WTC11 (cell line): Measurements from ENCODE around the gene MAP4K3. TPM values are rescaled to one million over a fixed set of nuclear protein-coding genes. Genes with fewer than 3 reads are reported as not detected.

ENCODE experiments used
- ATAC-seq: fragments of 200-7000 bp; cut with Tn5 transposase; 2 replicates; pipeline ENCODE4 v1.10.0; 2021; ENCODE audit warnings: mild to moderate bottlenecking, moderate library complexity
- CTCF ChIA-PET: fragments of 300-600 bp; sonication (Branson Sonifier 250); formaldehyde crosslinking; loops from one replicate; lab custom pipeline; 2021; ENCODE audit warnings: antibody characterized with exemption; lab: Charles Lee
- POLR2A ChIA-PET: fragments of 350-600 bp; sonication (Branson Sonifier 250); formaldehyde crosslinking; loops from one replicate; lab custom pipeline; 2021; ENCODE audit warnings: antibody characterized with exemption; lab: Charles Lee
- DNase-seq: peaks from one replicate; pipeline ENCODE4 v3.0.0; 2021; ENCODE audit warnings: low spot score
- H3K27ac Mint-ChIP-seq: 2 replicates; pipeline ENCODE4 v1.8.0; 2021; ENCODE audit warnings: mixed read lengths
- H3K27me3 Mint-ChIP-seq: 2 replicates; pipeline ENCODE4 v1.8.0; 2021; ENCODE audit warnings: low read depth, mild to moderate bottlenecking, moderate library complexity, mixed read lengths
- H3K36me3 Mint-ChIP-seq: 2 replicates; pipeline ENCODE4 v1.8.0; 2021; ENCODE audit warnings: mixed read lengths
- H3K4me1 Mint-ChIP-seq: 2 replicates; pipeline ENCODE4 v1.8.0; 2022; ENCODE audit warnings: mixed read lengths
- H3K4me3 Mint-ChIP-seq: 2 replicates; pipeline ENCODE4 v1.8.0; 2021; ENCODE audit warnings: mild to moderate bottlenecking, moderate library complexity, mixed read lengths
- H3K9me3 Mint-ChIP-seq: 2 replicates; pipeline ENCODE4 v1.8.0; 2021; ENCODE audit warnings: mixed read lengths
- ATF3 ChIP-seq: sonication (generic); formaldehyde crosslinking; conservative IDR thresholded peaks from 2 replicates; pipeline ENCODE4 v1.8.1; 2022; ENCODE audit warnings: mild to moderate bottlenecking, missing genetic modification reagents
- ATF6 ChIP-seq: sonication (generic); formaldehyde crosslinking; IDR thresholded peaks from 2 replicates; pipeline ENCODE4 v1.8.1; 2023; ENCODE audit warnings: mild to moderate bottlenecking, missing genetic modification reagents
- CREB1 ChIP-seq: sonication (generic); formaldehyde crosslinking; IDR thresholded peaks from 2 replicates; pipeline ENCODE4 v1.8.0; 2023; ENCODE audit warnings: mild to moderate bottlenecking, missing genetic modification reagents
- CREM ChIP-seq: sonication (generic); formaldehyde crosslinking; IDR thresholded peaks from 2 replicates; pipeline ENCODE4 v1.8.1; 2022; ENCODE audit warnings: mild to moderate bottlenecking, missing genetic modification reagents, moderate library complexity
- EMX1 ChIP-seq: fragments of 250-450 bp; sonication (Bioruptor Pico); IDR thresholded peaks from 2 replicates; pipeline ENCODE4 v1.8.0; 2021; ENCODE audit warnings: mild to moderate bottlenecking
- ESRRA ChIP-seq: sonication (generic); formaldehyde crosslinking; IDR thresholded peaks from 2 replicates; pipeline ENCODE4 v1.8.1; 2022; ENCODE audit warnings: mild to moderate bottlenecking, missing genetic modification reagents, borderline replicate concordance
- ETV6 ChIP-seq: sonication (generic); formaldehyde crosslinking; IDR thresholded peaks from 2 replicates; pipeline ENCODE4 v1.8.1; 2022; ENCODE audit warnings: mild to moderate bottlenecking, missing genetic modification reagents
- FOXK1 ChIP-seq: sonication (generic); formaldehyde crosslinking; IDR thresholded peaks from 2 replicates; pipeline ENCODE4 v1.8.0; 2022; ENCODE audit warnings: mild to moderate bottlenecking, moderate library complexity, missing genetic modification reagents
- GTF2I ChIP-seq: fragments of 250-450 bp; sonication (Bioruptor Pico); conservative IDR thresholded peaks from 2 replicates; pipeline ENCODE4 v1.4.0; 2021; ENCODE audit warnings: mild to moderate bottlenecking
- KAT7 ChIP-seq: sonication (generic); formaldehyde crosslinking; IDR thresholded peaks from 2 replicates; pipeline ENCODE4 v1.8.1; 2023; ENCODE audit warnings: missing genetic modification reagents, mild to moderate bottlenecking, borderline replicate concordance
- MLX ChIP-seq: sonication (generic); formaldehyde crosslinking; IDR thresholded peaks from 2 replicates; pipeline ENCODE4 v1.8.1; 2023; ENCODE audit warnings: mild to moderate bottlenecking, missing genetic modification reagents, moderate library complexity
- MXD4 ChIP-seq: fragments of 250-450 bp; sonication (Bioruptor Pico); IDR thresholded peaks from 2 replicates; pipeline ENCODE4 v1.8.0; 2021; ENCODE audit warnings: mild to moderate bottlenecking, moderate library complexity, borderline replicate concordance
- NFE2L1 ChIP-seq: sonication (generic); formaldehyde crosslinking; IDR thresholded peaks from 2 replicates; pipeline ENCODE4 v1.8.1; 2023; ENCODE audit warnings: missing genetic modification reagents
- NR3C1 ChIP-seq: sonication (generic); formaldehyde crosslinking; conservative IDR thresholded peaks from 2 replicates; pipeline ENCODE4 v1.8.1; 2023; ENCODE audit warnings: low read depth, mild to moderate bottlenecking, missing genetic modification reagents
- RELA ChIP-seq: sonication (generic); formaldehyde crosslinking; IDR thresholded peaks from 2 replicates; pipeline ENCODE4 v1.8.1; 2022; ENCODE audit warnings: missing genetic modification reagents, mild to moderate bottlenecking, borderline replicate concordance
- RORB ChIP-seq: fragments of 250-450 bp; sonication (Bioruptor Pico); IDR thresholded peaks from 2 replicates; pipeline ENCODE4 v1.9.0; 2021; ENCODE audit warnings: mild to moderate bottlenecking
- SMAD3 ChIP-seq: sonication (generic); formaldehyde crosslinking; IDR thresholded peaks from 2 replicates; pipeline ENCODE4 v1.8.0; 2022; ENCODE audit warnings: missing genetic modification reagents, mild to moderate bottlenecking, borderline replicate concordance
- SOX15 ChIP-seq: fragments of 250-450 bp; sonication (Bioruptor Pico); IDR thresholded peaks from 2 replicates; pipeline ENCODE4 v1.9.0; 2021; ENCODE audit warnings: mild to moderate bottlenecking
- SP1 ChIP-seq: sonication (generic); formaldehyde crosslinking; conservative IDR thresholded peaks from 2 replicates; pipeline ENCODE4 v1.8.1; 2022; ENCODE audit warnings: missing genetic modification reagents
- TEAD4 ChIP-seq: sonication (generic); formaldehyde crosslinking; IDR thresholded peaks from 2 replicates; pipeline ENCODE4 v1.8.0; 2022; ENCODE audit warnings: mild to moderate bottlenecking, missing genetic modification reagents
- ZNF281 ChIP-seq: sonication (generic); formaldehyde crosslinking; IDR thresholded peaks from 2 replicates; pipeline ENCODE4 v1.8.0; 2023; ENCODE audit warnings: mild to moderate bottlenecking, missing genetic modification reagents
- ZNF532 ChIP-seq: fragments of 250-450 bp; sonication (Bioruptor Pico); IDR thresholded peaks from 2 replicates; pipeline ENCODE4 v1.9.0; 2021; ENCODE audit warnings: mild to moderate bottlenecking, borderline replicate concordance
- total RNA-seq: library from RNA; stranded (reverse); gene quantifications from 3 replicates; pipeline ENCODE4 v1.2.3, GENCODE V29; 2021

Gene MAP4K3
- total RNA-seq, 1 experiment from 2014 or later = 73.2 TPM

- peaks cover 25% of the 10 kb centered on the region for H3K36me3 Mint-ChIP-seq
- ChIA-PET POLR2A (no interaction called here), CTCF (no interaction called here)
- DNase-seq = no peak
- H3K27me3 Mint-ChIP-seq = no peaks in the 10 kb centered on the region
- TF ChIP-seq SMAD3 (CRISPR knock-in tag) (no peak), SOX15 (CRISPR knock-in tag) (no peak), FOXK1 (CRISPR knock-in tag) (no peak), RELA (CRISPR knock-in tag) (no peak), TEAD4 (CRISPR knock-in tag) (no peak), GTF2I (CRISPR knock-in tag) (no peak), ATF3 (no peak), ATF6 (CRISPR knock-in tag) (no peak), ETV6 (CRISPR knock-in tag) (no peak)
- ATAC-seq = no peak
- H3K4me3 Mint-ChIP-seq = no peak overlapping the region
- no peak overlapping the region for H3K27ac Mint-ChIP-seq
- H3K4me1 Mint-ChIP-seq = peaks cover 17% of the 10 kb centered on the region
- H3K9me3 Mint-ChIP-seq = peaks cover 28% of the 10 kb centered on the region
Measured at GRCh38 chr2:39234754-39235153, 202.3 kb downstream of the MAP4K3 start.

DNA sequence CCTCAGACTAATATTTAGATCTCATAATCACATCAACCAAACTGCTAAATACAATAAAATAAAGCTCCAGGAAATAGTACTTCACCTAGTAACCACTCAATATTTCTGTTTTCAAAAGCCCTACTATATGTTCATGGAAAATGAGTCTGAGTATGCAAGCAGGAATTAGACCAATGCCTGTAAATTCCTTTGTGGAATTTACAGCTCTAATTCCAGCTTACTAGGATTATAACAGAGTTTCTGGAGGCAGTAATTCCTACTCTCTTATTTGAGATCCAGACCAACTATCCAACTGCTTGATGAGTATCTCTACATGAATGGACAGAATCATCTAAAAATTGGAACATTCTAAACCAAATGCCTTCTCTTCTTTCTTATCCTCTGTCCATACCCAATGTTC, 204.9 kb downstream of the MAP4K3 start:
- no peak for ATAC-seq
- DNase-seq = no peak
- POLR2A ChIA-PET = no interaction called here
- CTCF ChIA-PET = interaction anchor here (1.8 kb wide), 1 partner anchor 285 kb away, joined by 9 read pairs; no protein-coding TSS in a partner anchor
- peaks cover 22% of the 10 kb centered on the region for H3K9me3 Mint-ChIP-seq
- H3K4me3 Mint-ChIP-seq = no peak overlapping the region
- peaks cover 23% of the 10 kb centered on the region for H3K36me3 Mint-ChIP-seq
- H3K4me1 Mint-ChIP-seq = peaks cover 42% of the 10 kb centered on the region
- TF ChIP-seq RORB (CRISPR knock-in tag) (no peak), ESRRA (no peak), ZNF532 (CRISPR knock-in tag) (no peak), SMAD3 (CRISPR knock-in tag) (no peak), CREM (CRISPR knock-in tag) (no peak), NFE2L1 (CRISPR knock-in tag) (no peak), RELA (CRISPR knock-in tag) (no peak), NR3C1 (no peak), SP1 (CRISPR knock-in tag) (no peak), EMX1 (CRISPR knock-in tag) (no peak), MXD4 (CRISPR knock-in tag) (no peak), MLX (CRISPR knock-in tag) (no peak), ZNF281 (CRISPR knock-in tag) (no peak), CREB1 (CRISPR knock-in tag) (no peak), GTF2I (CRISPR knock-in tag) (no peak), KAT7 (no peak)
- no peaks in the 10 kb centered on the region for H3K27me3 Mint-ChIP-seq
- no peak overlapping the region; the same call in 1 of the 2 replicates for H3K27ac Mint-ChIP-seq
